GM23338 (cell line): ENCODE results near the gene CDK5R2. TPM values are rescaled to one million over a fixed set of nuclear protein-coding genes. Genes with fewer than 3 reads are reported as not detected.
A peak's percentile ranks its signal among the peaks of the same experiment; 100 is the strongest.

Source experiments
- ATAC-seq: fragments of 200-7000 bp; cut with Tn5 transposase; 3 replicates; pipeline ENCODE4 v1.9.1; 2020
- DNase-seq: peaks from one replicate; pipeline ENCODE4 v3.0.0-alpha.2; 2015; ENCODE audit warnings: low spot score
- H2AFZ ChIP-seq: fragments of 200-600 bp; sonication (generic); 2 replicates; pipeline ENCODE4 v1.8.0; 2016; ENCODE audit warnings: antibody characterized with exemption, mild to moderate bottlenecking, moderate library complexity
- H3F3A ChIP-seq: fragments of 200-600 bp; sonication (generic); replicated peaks from 2 replicates; pipeline ENCODE4 v1.8.0; 2017; ENCODE audit warnings: antibody characterized with exemption, mixed run types, low read depth
- H3K27ac ChIP-seq: fragments of 200-600 bp; sonication (generic); 2 replicates; pipeline ENCODE4 v1.6.1; 2016; ENCODE audit warnings: low read depth
- H3K27me3 ChIP-seq: fragments of 200-600 bp; sonication (generic); 2 replicates; pipeline ENCODE4 v1.8.0; 2016; ENCODE audit warnings: mild to moderate bottlenecking, mixed run types, moderate library complexity; ENCODE audit not compliant: insufficient read depth
- H3K36me3 ChIP-seq: fragments of 200-600 bp; sonication (generic); 2 replicates; pipeline ENCODE4 v1.8.0; 2016; ENCODE audit warnings: mild to moderate bottlenecking; ENCODE audit not compliant: insufficient read depth
- H3K4me1 ChIP-seq: fragments of 200-600 bp; sonication (generic); 2 replicates; pipeline ENCODE4 v1.8.0; 2016; ENCODE audit warnings: mild to moderate bottlenecking, moderate library complexity; ENCODE audit not compliant: insufficient read depth
- H3K4me2 ChIP-seq: fragments of 200-600 bp; sonication (generic); 2 replicates; pipeline ENCODE4 v1.7.1; 2017; ENCODE audit warnings: mixed run types
- H3K4me3 ChIP-seq: fragments of 200-600 bp; sonication (generic); 2 replicates; pipeline ENCODE4 v1.6.1; 2016; ENCODE audit warnings: mixed run types
- H3K79me2 ChIP-seq: fragments of 200-600 bp; sonication (generic); replicated peaks from 2 replicates; pipeline ENCODE4 v1.8.0; 2017; ENCODE audit warnings: mild to moderate bottlenecking; ENCODE audit not compliant: insufficient read depth
- H3K9me2 ChIP-seq: fragments of 200-600 bp; sonication (generic); 2 replicates; pipeline ENCODE4 v1.8.0; 2017; ENCODE audit not compliant: insufficient read depth
- H4K20me1 ChIP-seq: fragments of 200-600 bp; sonication (generic); replicated peaks from 2 replicates; pipeline ENCODE4 v1.8.0; 2017; ENCODE audit warnings: mild to moderate bottlenecking; ENCODE audit not compliant: insufficient read depth
- H3K27ac Mint-ChIP-seq: 2 replicates; pipeline ENCODE4 v1.8.0; 2020; ENCODE audit warnings: inconsistent platforms, mild to moderate bottlenecking, moderate library complexity, mixed read lengths
- H3K27me3 Mint-ChIP-seq: 3 replicates; pipeline ENCODE4 v1.8.0; 2022; ENCODE audit warnings: low read depth, mild to moderate bottlenecking, moderate library complexity, mixed read lengths, inconsistent platforms; ENCODE audit not compliant: insufficient read depth, poor library complexity
- H3K36me3 Mint-ChIP-seq: 3 replicates; pipeline ENCODE4 v1.8.0; 2021; ENCODE audit warnings: low read depth, mild to moderate bottlenecking, inconsistent platforms, moderate library complexity, mixed read lengths
- H3K4me1 Mint-ChIP-seq: 3 replicates; pipeline ENCODE4 v1.8.0; 2020; ENCODE audit warnings: mild to moderate bottlenecking, inconsistent platforms, mixed read lengths
- H3K4me3 Mint-ChIP-seq: 3 replicates; pipeline ENCODE4 v1.8.0; 2021; ENCODE audit warnings: moderate library complexity, mild to moderate bottlenecking, inconsistent platforms, mixed read lengths
- H3K9me3 Mint-ChIP-seq: 3 replicates; pipeline ENCODE4 v1.8.0; 2020; ENCODE audit warnings: moderate library complexity, mild to moderate bottlenecking, inconsistent platforms, mixed read lengths
- CREB1 ChIP-seq: fragments of 250-450 bp; sonication (Bioruptor Pico); IDR thresholded peaks from 2 replicates; pipeline ENCODE4 v1.5.0; 2020; ENCODE audit warnings: low read depth, mild to moderate bottlenecking, moderate library complexity
- EZH2 ChIP-seq: fragments of 200-600 bp; sonication (generic); IDR thresholded peaks from one replicate; pipeline ENCODE4 v1.8.0; 2017; ENCODE audit warnings: antibody characterized with exemption, mild to moderate bottlenecking, low read depth; ENCODE audit not compliant: unreplicated experiment
- NANOG ChIP-seq: IDR thresholded peaks from 2 replicates; pipeline ENCODE4 v1.6.1; 2016; ENCODE audit warnings: antibody characterized with exemption, borderline replicate concordance
- POLR2AphosphoS5 ChIP-seq: IDR thresholded peaks from 2 replicates; pipeline ENCODE4 v1.6.1; 2016; ENCODE audit warnings: antibody characterized with exemption, low read depth
- long read RNA-seq: library from polyadenylated mRNA; unstranded; transcript quantifications from one replicate; pipeline ENCODE4 v2.0.0, GENCODE V29; 2020; ENCODE audit not compliant: unreplicated experiment
- polyA plus RNA-seq: library from polyadenylated mRNA; unstranded; fragments of >200 nt; fragmentation: Nextera tagmentation; extraction: Ambion mirVana; gene quantifications from 2 replicates; pipeline ENCODE4 v1.2.1, GENCODE V29; 2016
- total RNA-seq: library from RNA; depleted of rRNA; stranded (reverse); fragments of >200 nt; shearing (Covaris generic); gene quantifications from 2 replicates; pipeline ENCODE4 v1.2.3, GENCODE V29; 2014; rRNA removed
- TF ChIP-seq, protein P1 (sequence below): IDR thresholded peaks from one replicate; pipeline ENCODE4 v1.6.1; 2018; ENCODE audit warnings: antibody characterized with exemption; ENCODE audit not compliant: unreplicated experiment
- TF ChIP-seq, protein P2 (sequence below): fragments of 250-450 bp; sonication (Bioruptor Pico); IDR thresholded peaks from 2 replicates; pipeline ENCODE4 v1.5.0; 2020; ENCODE audit warnings: mild to moderate bottlenecking, moderate library complexity
- TF ChIP-seq, protein P3 (sequence below): IDR thresholded peaks from 2 replicates; pipeline ENCODE4 v1.6.1; 2016; ENCODE audit warnings: antibody characterized with exemption

Gene CDK5R2
- total RNA-seq = 0.43 and 0.56 TPM in 2 replicates
- 0.19 TPM in 1 of 2 replicates, not detected in the other for polyA plus RNA-seq
- long read RNA-seq = 0 reads

DNA sequence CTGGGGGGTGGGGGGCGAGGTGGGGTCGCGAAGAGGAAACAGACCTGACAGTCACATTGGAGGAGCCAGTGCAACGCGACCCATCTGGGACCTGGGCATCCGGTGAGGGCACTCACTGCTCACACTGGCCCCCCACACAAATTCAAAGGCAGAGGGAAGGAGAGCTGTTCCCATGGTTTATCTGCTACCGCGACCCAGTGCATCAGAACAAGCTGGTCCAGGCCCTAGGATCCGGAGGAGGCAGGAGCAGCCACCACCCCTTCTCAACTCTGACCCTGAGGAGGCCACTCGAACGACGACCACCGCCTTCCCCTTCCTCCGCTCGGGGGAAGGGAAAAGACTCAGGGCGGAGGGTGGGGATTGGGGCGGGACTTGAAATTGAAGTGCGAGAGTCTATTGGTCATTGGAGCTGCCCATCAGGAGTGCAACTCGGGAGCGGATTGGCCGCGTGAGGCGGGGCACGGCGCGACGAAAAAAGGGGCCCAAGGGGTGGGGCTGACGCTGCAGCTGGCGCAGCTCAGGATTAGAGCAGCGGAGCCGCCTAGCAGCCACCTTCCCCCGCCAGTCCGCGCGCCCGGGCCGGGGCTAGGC lies at the start of gene CDK5R2:
Gene CDK5R2, plus strand, starts transcription at position 526 of the 591 bp plus-strand sequence. CDS start 155 bp downstream, outside the sequence.
- H3K36me3 Mint-ChIP-seq = no peaks in the 10 kb centered on the region; the same call in 2 of the 3 replicates
- H3K79me2 ChIP-seq = no peaks in the 10 kb centered on the region
- H3K27ac Mint-ChIP-seq = no peak within 1 kb of the TSS
- H2AFZ ChIP-seq = peak within 1 kb of the TSS; percentile 97
- peak within 1 kb of the TSS; percentile 82 for H3K4me3 Mint-ChIP-seq
- ATAC-seq (peak; percentile 75), DNase-seq (peak; percentile 97)
- peak within 1 kb of the TSS; percentile 95 for H3K4me2 ChIP-seq
- H3K9me2 ChIP-seq = no peaks in the 10 kb centered on the region
- TF ChIP-seq, protein P1, sequence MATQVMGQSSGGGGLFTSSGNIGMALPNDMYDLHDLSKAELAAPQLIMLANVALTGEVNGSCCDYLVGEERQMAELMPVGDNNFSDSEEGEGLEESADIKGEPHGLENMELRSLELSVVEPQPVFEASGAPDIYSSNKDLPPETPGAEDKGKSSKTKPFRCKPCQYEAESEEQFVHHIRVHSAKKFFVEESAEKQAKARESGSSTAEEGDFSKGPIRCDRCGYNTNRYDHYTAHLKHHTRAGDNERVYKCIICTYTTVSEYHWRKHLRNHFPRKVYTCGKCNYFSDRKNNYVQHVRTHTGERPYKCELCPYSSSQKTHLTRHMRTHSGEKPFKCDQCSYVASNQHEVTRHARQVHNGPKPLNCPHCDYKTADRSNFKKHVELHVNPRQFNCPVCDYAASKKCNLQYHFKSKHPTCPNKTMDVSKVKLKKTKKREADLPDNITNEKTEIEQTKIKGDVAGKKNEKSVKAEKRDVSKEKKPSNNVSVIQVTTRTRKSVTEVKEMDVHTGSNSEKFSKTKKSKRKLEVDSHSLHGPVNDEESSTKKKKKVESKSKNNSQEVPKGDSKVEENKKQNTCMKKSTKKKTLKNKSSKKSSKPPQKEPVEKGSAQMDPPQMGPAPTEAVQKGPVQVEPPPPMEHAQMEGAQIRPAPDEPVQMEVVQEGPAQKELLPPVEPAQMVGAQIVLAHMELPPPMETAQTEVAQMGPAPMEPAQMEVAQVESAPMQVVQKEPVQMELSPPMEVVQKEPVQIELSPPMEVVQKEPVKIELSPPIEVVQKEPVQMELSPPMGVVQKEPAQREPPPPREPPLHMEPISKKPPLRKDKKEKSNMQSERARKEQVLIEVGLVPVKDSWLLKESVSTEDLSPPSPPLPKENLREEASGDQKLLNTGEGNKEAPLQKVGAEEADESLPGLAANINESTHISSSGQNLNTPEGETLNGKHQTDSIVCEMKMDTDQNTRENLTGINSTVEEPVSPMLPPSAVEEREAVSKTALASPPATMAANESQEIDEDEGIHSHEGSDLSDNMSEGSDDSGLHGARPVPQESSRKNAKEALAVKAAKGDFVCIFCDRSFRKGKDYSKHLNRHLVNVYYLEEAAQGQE = peak; percentile 7
- TF ChIP-seq POLR2AphosphoS5 (peak; percentile 97), NANOG (no peak), CREB1 (CRISPR knock-in tag) (peak; percentile 76), EZH2 (no peak)
- TF ChIP-seq, protein P2, sequence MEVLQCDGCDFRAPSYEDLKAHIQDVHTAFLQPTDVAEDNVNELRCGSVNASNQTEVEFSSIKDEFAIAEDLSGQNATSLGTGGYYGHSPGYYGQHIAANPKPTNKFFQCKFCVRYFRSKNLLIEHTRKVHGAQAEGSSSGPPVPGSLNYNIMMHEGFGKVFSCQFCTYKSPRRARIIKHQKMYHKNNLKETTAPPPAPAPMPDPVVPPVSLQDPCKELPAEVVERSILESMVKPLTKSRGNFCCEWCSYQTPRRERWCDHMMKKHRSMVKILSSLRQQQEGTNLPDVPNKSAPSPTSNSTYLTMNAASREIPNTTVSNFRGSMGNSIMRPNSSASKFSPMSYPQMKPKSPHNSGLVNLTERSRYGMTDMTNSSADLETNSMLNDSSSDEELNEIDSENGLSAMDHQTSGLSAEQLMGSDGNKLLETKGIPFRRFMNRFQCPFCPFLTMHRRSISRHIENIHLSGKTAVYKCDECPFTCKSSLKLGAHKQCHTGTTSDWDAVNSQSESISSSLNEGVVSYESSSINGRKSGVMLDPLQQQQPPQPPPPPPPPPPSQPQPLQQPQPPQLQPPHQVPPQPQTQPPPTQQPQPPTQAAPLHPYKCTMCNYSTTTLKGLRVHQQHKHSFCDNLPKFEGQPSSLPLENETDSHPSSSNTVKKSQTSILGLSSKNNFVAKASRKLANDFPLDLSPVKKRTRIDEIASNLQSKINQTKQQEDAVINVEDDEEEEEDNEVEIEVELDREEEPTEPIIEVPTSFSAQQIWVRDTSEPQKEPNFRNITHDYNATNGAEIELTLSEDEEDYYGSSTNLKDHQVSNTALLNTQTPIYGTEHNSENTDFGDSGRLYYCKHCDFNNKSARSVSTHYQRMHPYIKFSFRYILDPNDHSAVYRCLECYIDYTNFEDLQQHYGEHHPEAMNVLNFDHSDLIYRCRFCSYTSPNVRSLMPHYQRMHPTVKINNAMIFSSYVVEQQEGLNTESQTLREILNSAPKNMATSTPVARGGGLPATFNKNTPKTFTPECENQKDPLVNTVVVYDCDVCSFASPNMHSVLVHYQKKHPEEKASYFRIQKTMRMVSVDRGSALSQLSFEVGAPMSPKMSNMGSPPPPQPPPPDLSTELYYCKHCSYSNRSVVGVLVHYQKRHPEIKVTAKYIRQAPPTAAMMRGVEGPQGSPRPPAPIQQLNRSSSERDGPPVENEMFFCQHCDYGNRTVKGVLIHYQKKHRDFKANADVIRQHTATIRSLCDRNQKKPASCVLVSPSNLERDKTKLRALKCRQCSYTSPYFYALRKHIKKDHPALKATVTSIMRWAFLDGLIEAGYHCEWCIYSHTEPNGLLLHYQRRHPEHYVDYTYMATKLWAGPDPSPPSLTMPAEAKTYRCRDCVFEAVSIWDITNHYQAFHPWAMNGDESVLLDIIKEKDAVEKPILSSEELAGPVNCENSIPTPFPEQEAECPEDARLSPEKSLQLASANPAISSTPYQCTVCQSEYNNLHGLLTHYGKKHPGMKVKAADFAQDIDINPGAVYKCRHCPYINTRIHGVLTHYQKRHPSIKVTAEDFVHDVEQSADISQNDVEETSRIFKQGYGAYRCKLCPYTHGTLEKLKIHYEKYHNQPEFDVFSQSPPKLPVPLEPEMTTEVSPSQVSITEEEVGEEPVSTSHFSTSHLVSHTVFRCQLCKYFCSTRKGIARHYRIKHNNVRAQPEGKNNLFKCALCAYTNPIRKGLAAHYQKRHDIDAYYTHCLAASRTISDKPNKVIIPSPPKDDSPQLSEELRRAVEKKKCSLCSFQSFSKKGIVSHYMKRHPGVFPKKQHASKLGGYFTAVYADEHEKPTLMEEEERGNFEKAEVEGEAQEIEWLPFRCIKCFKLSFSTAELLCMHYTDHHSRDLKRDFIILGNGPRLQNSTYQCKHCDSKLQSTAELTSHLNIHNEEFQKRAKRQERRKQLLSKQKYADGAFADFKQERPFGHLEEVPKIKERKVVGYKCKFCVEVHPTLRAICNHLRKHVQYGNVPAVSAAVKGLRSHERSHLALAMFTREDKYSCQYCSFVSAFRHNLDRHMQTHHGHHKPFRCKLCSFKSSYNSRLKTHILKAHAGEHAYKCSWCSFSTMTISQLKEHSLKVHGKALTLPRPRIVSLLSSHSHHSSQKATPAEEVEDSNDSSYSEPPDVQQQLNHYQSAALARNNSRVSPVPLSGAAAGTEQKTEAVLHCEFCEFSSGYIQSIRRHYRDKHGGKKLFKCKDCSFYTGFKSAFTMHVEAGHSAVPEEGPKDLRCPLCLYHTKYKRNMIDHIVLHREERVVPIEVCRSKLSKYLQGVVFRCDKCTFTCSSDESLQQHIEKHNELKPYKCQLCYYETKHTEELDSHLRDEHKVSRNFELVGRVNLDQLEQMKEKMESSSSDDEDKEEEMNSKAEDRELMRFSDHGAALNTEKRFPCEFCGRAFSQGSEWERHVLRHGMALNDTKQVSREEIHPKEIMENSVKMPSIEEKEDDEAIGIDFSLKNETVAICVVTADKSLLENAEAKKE = no peak
- TF ChIP-seq, protein P3, sequence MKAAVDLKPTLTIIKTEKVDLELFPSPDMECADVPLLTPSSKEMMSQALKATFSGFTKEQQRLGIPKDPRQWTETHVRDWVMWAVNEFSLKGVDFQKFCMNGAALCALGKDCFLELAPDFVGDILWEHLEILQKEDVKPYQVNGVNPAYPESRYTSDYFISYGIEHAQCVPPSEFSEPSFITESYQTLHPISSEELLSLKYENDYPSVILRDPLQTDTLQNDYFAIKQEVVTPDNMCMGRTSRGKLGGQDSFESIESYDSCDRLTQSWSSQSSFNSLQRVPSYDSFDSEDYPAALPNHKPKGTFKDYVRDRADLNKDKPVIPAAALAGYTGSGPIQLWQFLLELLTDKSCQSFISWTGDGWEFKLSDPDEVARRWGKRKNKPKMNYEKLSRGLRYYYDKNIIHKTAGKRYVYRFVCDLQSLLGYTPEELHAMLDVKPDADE = 0 out of 2 replicates have a peak, but pooled peaks have one; percentile 30
- H3K27me3 ChIP-seq = peaks cover 77% of the 10 kb centered on the region
- no peaks in the 10 kb centered on the region; the same call in 1 of the 2 replicates for H4K20me1 ChIP-seq
- H3K27ac ChIP-seq = no peak within 1 kb of the TSS
- peaks cover 8% of the 10 kb centered on the region for H3F3A ChIP-seq
- peaks cover 28% of the 10 kb centered on the region for H3K4me1 Mint-ChIP-seq
- peaks cover 67% of the 10 kb centered on the region for H3K27me3 Mint-ChIP-seq
- H3K9me3 Mint-ChIP-seq = no peaks in the 10 kb centered on the region
- peak within 1 kb of the TSS; percentile 83 for H3K4me3 ChIP-seq
- no peaks in the 10 kb centered on the region for H3K36me3 ChIP-seq
- H3K4me1 ChIP-seq = peaks cover 22% of the 10 kb centered on the region
